ENCODE results near the gene NUDT17.
A peak's percentile ranks its signal among the peaks of the same experiment; 100 is the strongest.

The NUDT17 gene

GRCh38 chr1:145849356-145850160 is 4.1 kb downstream of the NUDT17 start:
- DNase-seq: no peak

- DNase-seq: no peak
These were observed 10.1 kb downstream of the NUDT17 start for GRCh38 chr1:145855426-145855948.

GRCh38 chr1:145857170-145857569 is 11.7 kb downstream of the NUDT17 start:
- no peak for DNase-seq

GRCh38 chr1:145858238-145858900 is 12.9 kb downstream of the NUDT17 start:
- DNase-seq: peak; percentile 58 to 64

GRCh38 chr1:145858901-145859490 is 13.6 kb downstream of the NUDT17 start, which contains the start of gene PIAS3:
Gene PIAS3, minus strand, starts transcription at chr1:145859081. Its CDS starts 91 bp downstream, at chr1:145858990.
- peak; percentile 84 to 91 for DNase-seq

- peak; percentile 83 to 84 for DNase-seq
These were observed 14.1 kb downstream of the NUDT17 start for GRCh38 chr1:145859491-145860023.

GRCh38 chr1:145863282-145864018 is 18.0 kb downstream of the NUDT17 start:
- DNase-seq: no peak

- no peak for DNase-seq
These were observed 22.8 kb downstream of the NUDT17 start for GRCh38 chr1:145868232-145868631.

- DNase-seq: peak; percentile 38 to 47
These were observed 26.8 kb downstream of the NUDT17 start for GRCh38 chr1:145871994-145872924.

- DNase-seq: no peak
These were observed 29.2 kb downstream of the NUDT17 start for GRCh38 chr1:145874646-145875045.

GRCh38 chr1:145877923-145878486 is 32.6 kb downstream of the NUDT17 start:
- no peak for DNase-seq

GRCh38 chr1:145878724-145879123 is 33.3 kb downstream of the NUDT17 start:
- DNase-seq: no peak

- no peak for DNase-seq
These were observed 34.3 kb downstream of the NUDT17 start for GRCh38 chr1:145879775-145880174.

- no peak for DNase-seq
These were observed 39.2 kb downstream of the NUDT17 start for GRCh38 chr1:145884675-145885074.

- DNase-seq: peak; percentile 91 to 93
These were observed 40.4 kb downstream of the NUDT17 start, which contains the start of gene ANKRD35 for GRCh38 chr1:145885738-145886287. Gene ANKRD35, minus strand, starts transcription at chr1:145885866. Its CDS starts 108 bp downstream, at chr1:145885758.

- no peak for DNase-seq
These were observed 41.0 kb downstream of the NUDT17 start for GRCh38 chr1:145886390-145886789.

GRCh38 chr1:145886816-145887215 is 41.4 kb downstream of the NUDT17 start:
- no peak for DNase-seq

- no peak for DNase-seq
These were observed 42.2 kb downstream of the NUDT17 start for GRCh38 chr1:145887631-145888030.

GRCh38 chr1:145889722-145890121 is 44.3 kb downstream of the NUDT17 start:
- DNase-seq: no peak

GRCh38 chr1:145891143-145891542 is 45.7 kb downstream of the NUDT17 start:
- DNase-seq: no peak

Data from stimulated activated CD4-positive, alpha-beta T cell treated with anti-CD3 and anti-CD28 coated beads, Interleukin-2, amount 100 ng/mL, for 24 hours (primary cell).